Measurements from ENCODE around the gene ENDOU.

GRCh38 chr12:47698631-47699030, 26.7 kb downstream of the ENDOU start:
- no peak for TF ChIP-seq EZH2 (IDR thresholded peaks at IDR 0.05; ENCODE audit: insufficient read depth, poor library complexity, severe bottlenecking)
- TF ChIP-seq EZH2phosphoT487 (IDR thresholded peaks at IDR 0.05; ENCODE audit: insufficient read depth, low read depth), result no peak

Data from GM23248 (cell line).